Stomach (tissue), 4 donors: ENCODE results near the gene ESPL1.

Experiments used
- CTCF ChIP-seq, 7 experiments: fragments of 450-650 bp in 4 of 7; fragments of 200-600 bp in 3 of 7; sonication (generic) in 3 of 7; IDR thresholded peaks; one replicate each; pipeline ENCODE4 v1.5.1; 2016 to 2019; ENCODE audit warnings: antibody characterized with exemption in 7 of 7, control low read depth in 2 of 7, mild to moderate bottlenecking in 1 of 7
- POLR2A ChIP-seq, 4 donors: fragments of 450-650 bp; IDR thresholded peaks; one replicate each; pipeline ENCODE4 v1.6.1; 2016; ENCODE audit warnings: antibody characterized with exemption in 4 of 4, control low read depth in 2 of 4, mild to moderate bottlenecking in 1 of 4, moderate library complexity in 1 of 4
- POLR2AphosphoS5 ChIP-seq, 3 donors: sonication (generic); formaldehyde crosslinking; IDR thresholded peaks; one replicate each; pipeline ENCODE4 v1.6.1; 2016; ENCODE audit warnings: antibody characterized with exemption in 3 of 3

- TF ChIP-seq POLR2AphosphoS5 (IDR thresholded peaks at IDR 0.05) (peak in 1 of 3 donors; percentile 9), CTCF (IDR thresholded peaks at IDR 0.05) (no peak), POLR2A (IDR thresholded peaks at IDR 0.05) (no peak)
Measured at GRCh38 chr12:53219956-53220693, 48.0 kb upstream of the ESPL1 start.
